ENCODE results near the gene MPRIP.
"Not testable (repeated sequence)": the region's sequence is repeated elsewhere in the genome, so short reads cannot be mapped to it uniquely, and the experiment has no call there.

The MPRIP gene

DNA sequence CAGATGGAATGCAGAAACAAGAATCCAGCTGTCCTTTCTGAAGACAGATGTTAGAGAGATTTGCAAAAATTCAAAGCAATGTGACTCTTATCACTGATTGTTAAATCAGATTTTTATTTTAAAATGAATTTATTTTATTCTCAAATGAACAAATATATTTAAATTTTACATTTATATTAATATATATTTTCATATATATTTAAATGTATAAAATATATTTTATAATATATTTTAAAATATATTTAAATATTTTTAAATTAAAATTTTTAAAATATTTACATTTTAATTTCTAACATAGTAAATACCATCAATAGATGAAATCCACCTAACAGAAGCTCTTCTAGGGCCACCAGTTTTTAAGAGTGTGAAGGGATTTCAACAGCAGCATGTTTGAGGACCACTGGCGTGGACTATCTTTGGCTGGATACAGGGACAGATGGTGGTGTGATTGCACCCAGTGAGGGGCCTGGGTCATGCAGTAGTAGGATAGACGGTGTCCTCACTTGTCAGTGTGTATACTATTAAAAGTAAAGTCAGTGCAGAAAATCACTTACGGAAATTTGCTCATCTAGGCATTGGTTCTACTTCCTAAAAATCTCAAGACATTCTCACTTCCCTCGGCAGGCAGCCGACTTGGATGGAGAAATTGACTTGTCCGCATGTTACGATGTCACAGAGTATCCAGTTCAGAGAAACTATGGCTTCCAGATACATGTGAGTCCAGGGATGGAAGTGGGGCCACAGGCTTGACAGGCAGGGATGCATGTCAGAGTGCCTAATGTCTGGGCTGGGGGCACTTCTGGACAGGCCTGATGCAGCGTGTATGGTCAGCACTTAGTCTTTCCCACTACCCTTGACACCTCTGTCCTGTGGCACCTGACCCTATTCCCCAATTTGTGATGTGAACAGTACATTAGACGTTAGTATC is 107.5 kb downstream of the MPRIP start:
- no peak for DNase-seq

GRCh38 chr17:17150448-17150800 is 108.2 kb downstream of the MPRIP start:
- no peak for DNase-seq

- DNase-seq, result no peak
Observed at GRCh38 chr17:17151055-17151454, 108.8 kb downstream of the MPRIP start.

GRCh38 chr17:17151541-17151940 is 109.3 kb downstream of the MPRIP start:
- no peak for DNase-seq

GRCh38 chr17:17151962-17152361 is 109.7 kb downstream of the MPRIP start:
- no peak for DNase-seq

- DNase-seq, result no peak
Observed at GRCh38 chr17:17152385-17152784, 110.1 kb downstream of the MPRIP start.

DNA sequence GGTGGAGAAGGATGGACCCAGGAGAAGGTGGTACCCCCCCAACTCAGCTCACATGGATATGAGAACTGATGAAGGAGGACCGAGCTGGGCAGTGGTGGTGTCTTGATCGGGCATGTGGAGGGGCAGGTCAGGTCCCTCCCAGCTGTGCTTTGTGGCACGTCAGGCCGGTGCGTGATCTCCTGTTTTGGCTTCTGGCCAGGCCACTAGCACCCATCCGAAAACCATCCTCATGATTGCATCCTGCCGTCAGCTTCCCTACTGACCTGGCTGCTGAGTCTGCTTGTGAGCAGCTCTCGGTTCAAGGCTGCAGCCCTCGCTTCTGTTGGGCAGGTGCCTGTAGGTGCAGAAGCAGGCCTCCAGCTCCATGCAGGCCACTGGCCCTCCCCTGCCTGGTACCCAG is 110.8 kb downstream of the MPRIP start:
- DNase-seq, result no peak

DNA sequence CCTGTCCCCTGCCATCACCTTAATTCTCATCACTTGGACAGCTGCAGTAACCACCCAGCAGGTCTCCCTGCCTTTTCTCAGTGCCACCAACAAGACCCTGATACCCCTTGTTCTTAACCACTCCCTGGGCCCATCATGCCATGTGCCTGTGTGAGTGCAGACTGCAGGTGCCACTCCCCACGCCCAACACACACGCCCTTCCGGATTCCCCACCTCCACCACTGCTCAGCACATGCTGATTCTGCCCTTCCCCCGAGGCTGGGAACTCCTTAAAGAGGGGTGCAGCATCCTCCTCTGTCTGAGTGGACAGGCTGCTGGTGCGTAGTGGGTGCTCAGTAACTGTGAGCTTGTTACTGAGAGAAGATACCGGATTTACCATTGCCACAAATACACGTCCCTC is 111.5 kb downstream of the MPRIP start:
- no peak for DNase-seq

GRCh38 chr17:17154556-17154955 is 112.3 kb downstream of the MPRIP start:
- no peak for DNase-seq

DNA sequence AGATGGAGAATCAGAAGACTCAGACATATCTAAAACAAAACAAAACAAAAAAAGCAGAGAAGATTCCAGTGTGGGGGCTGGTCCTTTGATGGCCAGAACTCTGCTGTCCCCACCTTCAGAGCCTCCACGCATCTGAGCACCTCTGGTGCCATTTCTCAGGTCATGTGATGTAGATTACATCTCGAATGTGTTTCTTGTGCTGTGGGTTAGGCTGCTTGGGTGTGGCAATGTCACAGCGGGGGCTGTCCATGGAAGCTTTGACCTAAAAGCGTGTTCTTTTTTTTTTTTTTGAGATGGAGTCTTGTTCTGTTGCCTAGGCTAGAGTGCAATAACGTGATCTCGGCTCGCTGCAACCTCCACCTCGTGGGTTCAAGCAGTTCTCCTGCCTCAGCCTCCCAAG is 112.7 kb downstream of the MPRIP start:
- DNase-seq, result no peak

GRCh38 chr17:17155568-17155967 is 113.3 kb downstream of the MPRIP start:
- DNase-seq, result no peak

DNA sequence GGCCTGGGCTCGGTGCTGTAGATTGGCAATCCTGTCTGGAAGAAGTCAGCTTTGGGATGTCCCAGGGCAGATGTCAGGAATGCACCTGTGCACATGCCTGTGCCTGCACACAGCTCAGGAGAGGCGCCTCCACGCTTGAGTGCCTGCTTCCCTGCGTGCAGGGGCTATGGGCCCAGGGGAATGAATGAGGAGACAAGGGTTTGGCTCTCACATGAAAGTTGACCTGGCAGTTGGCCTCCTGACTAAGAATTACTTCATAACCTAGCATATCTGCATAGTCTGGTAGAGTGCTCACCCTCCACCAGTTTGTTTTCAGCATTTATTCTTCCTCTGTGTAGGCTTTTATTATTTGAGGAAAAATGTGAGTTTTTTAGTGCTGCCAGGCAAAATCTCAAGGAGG is 113.8 kb downstream of the MPRIP start:
- DNase-seq, result no peak

GRCh38 chr17:17156511-17156910 is 114.3 kb downstream of the MPRIP start:
- DNase-seq, result no peak

DNA sequence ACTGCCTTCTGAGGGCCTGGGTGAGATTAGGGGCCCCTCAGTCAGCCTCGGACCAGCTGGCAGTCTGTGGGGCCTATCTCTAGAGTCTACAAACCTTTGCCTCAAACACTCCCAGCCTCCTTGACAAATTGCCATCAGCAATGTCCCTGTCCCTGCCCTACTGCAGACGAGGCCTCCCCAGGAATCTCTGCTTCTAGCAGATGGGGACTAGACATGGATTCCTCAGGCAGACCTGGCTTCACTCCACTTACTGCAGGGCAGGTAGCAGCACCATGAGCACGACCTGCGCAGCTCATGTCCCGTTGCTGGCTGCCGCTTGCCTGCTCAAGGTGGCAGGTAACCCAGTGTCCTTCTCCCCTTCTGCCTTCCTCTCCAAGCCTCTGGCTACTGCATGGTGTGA is 114.8 kb downstream of the MPRIP start:
- no peak for DNase-seq

DNA sequence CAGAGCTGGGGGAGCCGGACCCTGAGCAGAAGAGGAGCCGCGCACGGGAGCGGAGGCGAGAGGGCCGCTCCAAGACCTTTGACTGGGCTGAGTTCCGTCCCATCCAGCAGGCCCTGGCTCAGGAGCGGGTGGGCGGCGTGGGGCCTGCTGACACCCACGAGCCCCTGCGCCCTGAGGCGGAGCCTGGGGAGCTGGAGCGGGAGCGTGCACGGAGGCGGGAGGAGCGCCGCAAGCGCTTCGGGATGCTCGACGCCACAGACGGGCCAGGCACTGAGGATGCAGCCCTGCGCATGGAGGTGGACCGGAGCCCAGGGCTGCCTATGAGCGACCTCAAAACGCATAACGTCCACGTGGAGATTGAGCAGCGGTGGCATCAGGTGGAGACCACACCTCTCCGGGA is 116.2 kb downstream of the MPRIP start:
- DNase-seq, result not testable (repeated sequence)

- DNase-seq, result no peak
Observed at GRCh38 chr17:17159571-17159970, 117.3 kb downstream of the MPRIP start.

- no peak for DNase-seq
Observed at GRCh38 chr17:17161121-17161520, 118.9 kb downstream of the MPRIP start.

GRCh38 chr17:17161759-17162158 is 119.5 kb downstream of the MPRIP start:
- no peak for DNase-seq

DNA sequence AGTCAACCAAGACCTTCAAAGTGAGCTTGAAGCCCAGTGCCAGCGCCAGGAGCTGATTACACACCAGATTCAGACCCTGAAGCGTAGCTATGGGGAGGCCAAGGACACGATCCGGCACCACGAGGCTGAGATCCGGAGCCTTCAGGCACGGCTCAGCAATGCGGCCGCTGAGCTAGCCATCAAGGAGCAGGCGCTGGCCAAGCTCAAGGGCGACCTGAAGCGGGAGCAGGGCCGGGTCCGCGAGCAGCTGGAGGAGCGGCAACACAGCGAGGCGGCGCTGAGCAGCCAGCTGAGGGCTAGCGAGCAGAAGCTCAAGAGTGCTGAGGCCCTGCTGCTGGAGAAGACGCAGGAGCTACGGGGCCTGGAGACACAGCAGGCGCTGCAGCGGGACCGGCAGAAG is 121.9 kb downstream of the MPRIP start:
- no peak for DNase-seq

DNA sequence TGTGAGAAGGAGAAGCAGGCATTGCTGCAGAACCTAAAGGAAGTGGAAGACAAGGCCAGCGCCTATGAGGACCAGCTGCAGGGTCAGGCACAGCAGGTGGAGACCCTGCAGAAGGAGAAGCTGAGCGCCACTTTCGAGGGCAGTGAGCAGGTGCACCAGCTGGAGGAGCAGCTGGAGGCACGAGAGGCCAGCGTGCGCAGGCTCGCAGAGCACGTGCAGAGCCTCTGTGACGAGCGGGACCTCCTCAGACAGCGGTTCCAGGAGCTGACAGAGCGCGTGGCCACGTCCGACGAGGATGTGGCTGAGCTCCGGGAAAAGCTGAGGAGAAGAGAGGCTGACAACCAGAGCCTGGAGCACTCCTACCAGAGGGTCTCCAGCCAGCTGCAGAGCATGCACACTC is 122.4 kb downstream of the MPRIP start:
- no peak for DNase-seq

- DNase-seq, result no peak
Observed at GRCh38 chr17:17165666-17166308, 123.5 kb downstream of the MPRIP start.

DNA sequence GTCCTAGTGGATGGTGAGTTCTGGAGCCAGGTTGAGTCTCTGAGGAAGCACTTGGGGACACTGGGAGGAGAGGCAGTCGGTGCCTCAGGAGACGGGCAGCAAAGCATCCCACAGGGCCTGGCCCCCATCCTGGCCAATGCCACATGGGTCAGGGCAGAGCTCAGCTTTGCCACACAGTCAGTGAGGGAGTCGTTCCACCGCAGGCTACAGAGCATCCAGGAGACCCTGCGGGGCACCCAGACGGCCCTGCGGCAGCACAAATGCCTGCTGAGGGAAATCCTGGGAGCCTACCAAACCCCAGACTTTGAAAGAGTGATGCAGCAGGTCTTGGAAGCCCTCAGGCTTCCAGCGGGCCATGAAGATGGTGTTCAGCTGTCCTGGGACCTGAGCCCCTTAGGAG is 124.2 kb downstream of the MPRIP start:
- no peak for DNase-seq

- no peak for DNase-seq
Observed at GRCh38 chr17:17167356-17167755, 125.1 kb downstream of the MPRIP start.

GRCh38 chr17:17167986-17168385 is 125.7 kb downstream of the MPRIP start:
- DNase-seq, result no peak

All from right kidney (tissue), 1 donor.